SK-N-SH treated with all-trans-retinoic acid at 6 μM for 48 hours (cell line): ENCODE results near the gene RDX.
"Not testable (repeated sequence)": the region's sequence is repeated elsewhere in the genome, so short reads cannot be mapped to it uniquely, and the experiment has no call there.

Source experiments
- ARNTL ChIP-seq: fragments of 450-650 bp; formaldehyde crosslinking; IDR thresholded peaks from 2 replicates; pipeline ENCODE4 v1.5.0; 2020; ENCODE audit warnings: low read depth, mild to moderate bottlenecking, moderate library complexity, borderline replicate concordance
- CSDC2 ChIP-seq: fragments of 250-450 bp; sonication (Bioruptor Pico); IDR thresholded peaks from 2 replicates; pipeline ENCODE4 v1.5.0; 2020; ENCODE audit warnings: mild to moderate bottlenecking, moderate library complexity
- ESRRG ChIP-seq: fragments of 250-450 bp; sonication (Bioruptor Pico); IDR thresholded peaks from 2 replicates; pipeline ENCODE4 v1.6.1; 2021; ENCODE audit warnings: mild to moderate bottlenecking
- ISL1 ChIP-seq: fragments of 250-450 bp; sonication (Bioruptor Pico); IDR thresholded peaks from 2 replicates; pipeline ENCODE4 v2.1.2; 2022; ENCODE audit warnings: mild to moderate bottlenecking, moderate library complexity
- RARB ChIP-seq: fragments of 250-450 bp; sonication (Bioruptor Pico); IDR thresholded peaks from 2 replicates; pipeline ENCODE4 v1.8.0; 2021; ENCODE audit warnings: mild to moderate bottlenecking, moderate library complexity
- SNAI2 ChIP-seq: fragments of 250-450 bp; sonication (Bioruptor Pico); IDR thresholded peaks from 2 replicates; pipeline ENCODE4 v1.5.0; 2020; ENCODE audit warnings: mild to moderate bottlenecking, moderate library complexity
- TOX ChIP-seq: fragments of 250-450 bp; sonication (Bioruptor Pico); IDR thresholded peaks from 2 replicates; pipeline ENCODE4 v1.8.0; 2021; ENCODE audit warnings: mild to moderate bottlenecking, moderate library complexity, borderline replicate concordance
- ZFP3 ChIP-seq: fragments of 250-450 bp; sonication (Bioruptor Pico); IDR thresholded peaks from 2 replicates; pipeline ENCODE4 v1.5.0; 2020; ENCODE audit warnings: mild to moderate bottlenecking, moderate library complexity
- TF ChIP-seq, protein P1 (sequence below): fragments of 250-450 bp; sonication (Bioruptor Pico); IDR thresholded peaks from 2 replicates; pipeline ENCODE4 v1.5.0; 2020; ENCODE audit warnings: mild to moderate bottlenecking, moderate library complexity
- TF ChIP-seq, protein P2 (sequence below): fragments of 250-450 bp; sonication (Bioruptor Pico); IDR thresholded peaks from 2 replicates; pipeline ENCODE4 v1.8.0; 2020; ENCODE audit warnings: mild to moderate bottlenecking, moderate library complexity, borderline replicate concordance
- TF ChIP-seq, protein P3 (sequence below): fragments of 250-450 bp; sonication (Bioruptor Pico); IDR thresholded peaks from 2 replicates; pipeline ENCODE4 v1.5.1; 2020; ENCODE audit warnings: low read depth, mild to moderate bottlenecking, moderate library complexity

- not testable (repeated sequence) for TF ChIP-seq RARB (CRISPR knock-in tag); TOX (CRISPR knock-in tag); ISL1 (CRISPR knock-in tag); ESRRG; ZFP3 (CRISPR knock-in tag); ARNTL (CRISPR knock-in tag); CSDC2 (CRISPR knock-in tag); SNAI2 (CRISPR knock-in tag)
- TF ChIP-seq, protein P1, sequence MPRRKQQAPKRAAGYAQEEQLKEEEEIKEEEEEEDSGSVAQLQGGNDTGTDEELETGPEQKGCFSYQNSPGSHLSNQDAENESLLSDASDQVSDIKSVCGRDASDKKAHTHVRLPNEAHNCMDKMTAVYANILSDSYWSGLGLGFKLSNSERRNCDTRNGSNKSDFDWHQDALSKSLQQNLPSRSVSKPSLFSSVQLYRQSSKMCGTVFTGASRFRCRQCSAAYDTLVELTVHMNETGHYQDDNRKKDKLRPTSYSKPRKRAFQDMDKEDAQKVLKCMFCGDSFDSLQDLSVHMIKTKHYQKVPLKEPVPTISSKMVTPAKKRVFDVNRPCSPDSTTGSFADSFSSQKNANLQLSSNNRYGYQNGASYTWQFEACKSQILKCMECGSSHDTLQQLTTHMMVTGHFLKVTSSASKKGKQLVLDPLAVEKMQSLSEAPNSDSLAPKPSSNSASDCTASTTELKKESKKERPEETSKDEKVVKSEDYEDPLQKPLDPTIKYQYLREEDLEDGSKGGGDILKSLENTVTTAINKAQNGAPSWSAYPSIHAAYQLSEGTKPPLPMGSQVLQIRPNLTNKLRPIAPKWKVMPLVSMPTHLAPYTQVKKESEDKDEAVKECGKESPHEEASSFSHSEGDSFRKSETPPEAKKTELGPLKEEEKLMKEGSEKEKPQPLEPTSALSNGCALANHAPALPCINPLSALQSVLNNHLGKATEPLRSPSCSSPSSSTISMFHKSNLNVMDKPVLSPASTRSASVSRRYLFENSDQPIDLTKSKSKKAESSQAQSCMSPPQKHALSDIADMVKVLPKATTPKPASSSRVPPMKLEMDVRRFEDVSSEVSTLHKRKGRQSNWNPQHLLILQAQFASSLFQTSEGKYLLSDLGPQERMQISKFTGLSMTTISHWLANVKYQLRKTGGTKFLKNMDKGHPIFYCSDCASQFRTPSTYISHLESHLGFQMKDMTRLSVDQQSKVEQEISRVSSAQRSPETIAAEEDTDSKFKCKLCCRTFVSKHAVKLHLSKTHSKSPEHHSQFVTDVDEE (CRISPR knock-in tag) = not testable (repeated sequence)
- TF ChIP-seq, protein P2, sequence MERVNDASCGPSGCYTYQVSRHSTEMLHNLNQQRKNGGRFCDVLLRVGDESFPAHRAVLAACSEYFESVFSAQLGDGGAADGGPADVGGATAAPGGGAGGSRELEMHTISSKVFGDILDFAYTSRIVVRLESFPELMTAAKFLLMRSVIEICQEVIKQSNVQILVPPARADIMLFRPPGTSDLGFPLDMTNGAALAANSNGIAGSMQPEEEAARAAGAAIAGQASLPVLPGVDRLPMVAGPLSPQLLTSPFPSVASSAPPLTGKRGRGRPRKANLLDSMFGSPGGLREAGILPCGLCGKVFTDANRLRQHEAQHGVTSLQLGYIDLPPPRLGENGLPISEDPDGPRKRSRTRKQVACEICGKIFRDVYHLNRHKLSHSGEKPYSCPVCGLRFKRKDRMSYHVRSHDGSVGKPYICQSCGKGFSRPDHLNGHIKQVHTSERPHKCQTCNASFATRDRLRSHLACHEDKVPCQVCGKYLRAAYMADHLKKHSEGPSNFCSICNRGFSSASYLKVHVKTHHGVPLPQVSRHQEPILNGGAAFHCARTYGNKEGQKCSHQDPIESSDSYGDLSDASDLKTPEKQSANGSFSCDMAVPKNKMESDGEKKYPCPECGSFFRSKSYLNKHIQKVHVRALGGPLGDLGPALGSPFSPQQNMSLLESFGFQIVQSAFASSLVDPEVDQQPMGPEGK (CRISPR knock-in tag) = not testable (repeated sequence)
- TF ChIP-seq, protein P3, sequence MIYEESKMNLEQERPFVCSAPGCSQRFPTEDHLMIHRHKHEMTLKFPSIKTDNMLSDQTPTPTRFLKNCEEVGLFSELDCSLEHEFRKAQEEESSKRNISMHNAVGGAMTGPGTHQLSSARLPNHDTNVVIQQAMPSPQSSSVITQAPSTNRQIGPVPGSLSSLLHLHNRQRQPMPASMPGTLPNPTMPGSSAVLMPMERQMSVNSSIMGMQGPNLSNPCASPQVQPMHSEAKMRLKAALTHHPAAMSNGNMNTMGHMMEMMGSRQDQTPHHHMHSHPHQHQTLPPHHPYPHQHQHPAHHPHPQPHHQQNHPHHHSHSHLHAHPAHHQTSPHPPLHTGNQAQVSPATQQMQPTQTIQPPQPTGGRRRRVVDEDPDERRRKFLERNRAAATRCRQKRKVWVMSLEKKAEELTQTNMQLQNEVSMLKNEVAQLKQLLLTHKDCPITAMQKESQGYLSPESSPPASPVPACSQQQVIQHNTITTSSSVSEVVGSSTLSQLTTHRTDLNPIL = not testable (repeated sequence)
These were observed 87.1 kb downstream of the RDX start for GRCh38 chr11:110209313-110209694.
